ENCODE data around the gene CCNT1. TPM values are rescaled to one million over a fixed set of nuclear protein-coding genes. Genes with fewer than 3 reads are reported as not detected.

CCNT1 gene
- total and polyA plus RNA-seq, 2 of the 13 experiments (the other 11 are each of a cell fraction or from before 2014, with no cell fraction given): 18.0 to 28.2 TPM

DNA sequence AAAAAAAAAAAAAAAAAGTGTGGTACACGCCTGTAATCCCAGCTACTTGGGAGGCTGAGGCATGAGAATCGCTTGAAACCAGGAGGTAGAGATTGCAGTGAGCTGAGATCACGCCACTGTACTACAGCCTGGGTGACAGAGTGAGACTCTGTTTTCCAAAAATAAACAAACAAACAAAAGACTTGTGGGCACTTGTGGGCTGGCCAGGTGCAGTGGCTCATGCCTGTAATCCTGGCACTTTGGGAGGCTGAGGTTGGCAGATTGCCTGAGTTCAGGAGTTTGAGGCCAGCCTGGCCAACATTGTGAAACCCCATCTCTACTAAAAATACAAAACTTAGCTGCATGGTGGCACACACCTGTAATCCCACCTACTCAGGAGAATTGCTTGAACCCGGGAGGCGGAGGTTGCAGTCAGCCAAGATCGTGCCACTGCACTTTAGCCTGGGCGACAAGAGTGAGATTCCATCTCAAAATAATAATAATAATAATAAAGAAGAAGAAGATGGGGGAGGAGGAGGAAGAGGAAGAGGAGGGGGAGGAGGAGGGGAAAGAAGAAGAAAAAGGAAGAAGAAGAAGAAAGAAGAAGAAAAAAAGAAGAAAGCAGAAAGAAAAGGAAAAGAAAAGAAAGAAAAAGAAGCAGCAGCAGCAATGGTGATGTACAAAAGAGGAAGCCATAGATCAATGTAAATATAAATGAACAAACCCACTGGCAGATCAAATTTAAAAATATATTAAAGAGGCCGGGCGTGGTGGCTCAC lies 27.9 kb upstream of the CCNT1 start:
- Histone ChIP-seq H2AFZ (ENCODE audit: low read length) (no peak overlapping the region), H3K36me3 (replicated peaks in 1 of 2; ENCODE audit: control insufficient read depth in 1 of 2, insufficient read depth in 2 of 2, low read length in 2 of 2) (no peaks in the 10 kb centered on the region), H3K79me2 (ENCODE audit: insufficient read depth, low read length) (no peaks in the 10 kb centered on the region), H3K27ac (ENCODE audit: extremely low read length, insufficient read depth, low read length) (no peak overlapping the region), H3K4me2 (ENCODE audit: low read depth, low read length) (no peak overlapping the region), H3K4me1 (ENCODE audit: insufficient read depth, low read length) (no peaks in the 10 kb centered on the region), H3K9ac (ENCODE audit: insufficient read depth, low read depth, low read length) (no peak overlapping the region), H3K4me3 (replicated peaks in 1 of 3; ENCODE audit: insufficient read depth in 1 of 3, low read depth in 2 of 3, low read length in 3 of 3) (no peak overlapping the region), H3K9me3 (ENCODE audit: low read length) (no peaks in the 10 kb centered on the region), H4K20me1 (ENCODE audit: insufficient read depth, low read length) (no peaks in the 10 kb centered on the region), H3K27me3 (ENCODE audit: control insufficient read depth in 1 of 2, insufficient read depth in 2 of 2, low read length in 2 of 2) (no peaks in the 10 kb centered on the region; a peak in 2 of 5 replicates)
- BruUV-seq (replicated peaks): no TSS peak
- POLR2A ChIA-PET: no interaction called here
- FAIRE-seq (no peak), DNase-seq (ENCODE audit: low spot score) (no peak), ATAC-seq (no peak)
- intact Hi-C loops (cut with micrococcal nuclease; ENCODE audit: unreplicated experiment) (no loop called here), in situ Hi-C loops (cut with HindIII; ENCODE audit: extremely low pct_ligation_motif_present, low pct_unique_long_range_greater_than_20kb) (no loop called here)
- 52% methylated on average over 9 of the region's 9 CpGs for WGBS (ENCODE audit: low lambda C conversion rate)
- CTCF ChIA-PET (ENCODE audit: low intra/inter-chr PET ratio, low total read pairs): no interaction called here
- TF ChIP-seq TEAD3 (CRISPR knock-in tag; optimal IDR thresholded peaks at IDR 0.05; ENCODE audit: borderline replicate concordance): no peak
- no peak for TF ChIP-seq STAT5B (CRISPR knock-in tag; IDR thresholded peaks at IDR 0.05)
- TF ChIP-seq, protein P1, sequence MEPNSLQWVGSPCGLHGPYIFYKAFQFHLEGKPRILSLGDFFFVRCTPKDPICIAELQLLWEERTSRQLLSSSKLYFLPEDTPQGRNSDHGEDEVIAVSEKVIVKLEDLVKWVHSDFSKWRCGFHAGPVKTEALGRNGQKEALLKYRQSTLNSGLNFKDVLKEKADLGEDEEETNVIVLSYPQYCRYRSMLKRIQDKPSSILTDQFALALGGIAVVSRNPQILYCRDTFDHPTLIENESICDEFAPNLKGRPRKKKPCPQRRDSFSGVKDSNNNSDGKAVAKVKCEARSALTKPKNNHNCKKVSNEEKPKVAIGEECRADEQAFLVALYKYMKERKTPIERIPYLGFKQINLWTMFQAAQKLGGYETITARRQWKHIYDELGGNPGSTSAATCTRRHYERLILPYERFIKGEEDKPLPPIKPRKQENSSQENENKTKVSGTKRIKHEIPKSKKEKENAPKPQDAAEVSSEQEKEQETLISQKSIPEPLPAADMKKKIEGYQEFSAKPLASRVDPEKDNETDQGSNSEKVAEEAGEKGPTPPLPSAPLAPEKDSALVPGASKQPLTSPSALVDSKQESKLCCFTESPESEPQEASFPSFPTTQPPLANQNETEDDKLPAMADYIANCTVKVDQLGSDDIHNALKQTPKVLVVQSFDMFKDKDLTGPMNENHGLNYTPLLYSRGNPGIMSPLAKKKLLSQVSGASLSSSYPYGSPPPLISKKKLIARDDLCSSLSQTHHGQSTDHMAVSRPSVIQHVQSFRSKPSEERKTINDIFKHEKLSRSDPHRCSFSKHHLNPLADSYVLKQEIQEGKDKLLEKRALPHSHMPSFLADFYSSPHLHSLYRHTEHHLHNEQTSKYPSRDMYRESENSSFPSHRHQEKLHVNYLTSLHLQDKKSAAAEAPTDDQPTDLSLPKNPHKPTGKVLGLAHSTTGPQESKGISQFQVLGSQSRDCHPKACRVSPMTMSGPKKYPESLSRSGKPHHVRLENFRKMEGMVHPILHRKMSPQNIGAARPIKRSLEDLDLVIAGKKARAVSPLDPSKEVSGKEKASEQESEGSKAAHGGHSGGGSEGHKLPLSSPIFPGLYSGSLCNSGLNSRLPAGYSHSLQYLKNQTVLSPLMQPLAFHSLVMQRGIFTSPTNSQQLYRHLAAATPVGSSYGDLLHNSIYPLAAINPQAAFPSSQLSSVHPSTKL (CRISPR knock-in tag; IDR thresholded peaks at IDR 0.05): no peak
- TF ChIP-seq MEIS1 (CRISPR knock-in tag; IDR thresholded peaks at IDR 0.05; ENCODE audit: borderline replicate concordance): no peak
- no peak for TF ChIP-seq HOXA5 (CRISPR knock-in tag; IDR thresholded peaks at IDR 0.05)
- TF ChIP-seq, protein P2, sequence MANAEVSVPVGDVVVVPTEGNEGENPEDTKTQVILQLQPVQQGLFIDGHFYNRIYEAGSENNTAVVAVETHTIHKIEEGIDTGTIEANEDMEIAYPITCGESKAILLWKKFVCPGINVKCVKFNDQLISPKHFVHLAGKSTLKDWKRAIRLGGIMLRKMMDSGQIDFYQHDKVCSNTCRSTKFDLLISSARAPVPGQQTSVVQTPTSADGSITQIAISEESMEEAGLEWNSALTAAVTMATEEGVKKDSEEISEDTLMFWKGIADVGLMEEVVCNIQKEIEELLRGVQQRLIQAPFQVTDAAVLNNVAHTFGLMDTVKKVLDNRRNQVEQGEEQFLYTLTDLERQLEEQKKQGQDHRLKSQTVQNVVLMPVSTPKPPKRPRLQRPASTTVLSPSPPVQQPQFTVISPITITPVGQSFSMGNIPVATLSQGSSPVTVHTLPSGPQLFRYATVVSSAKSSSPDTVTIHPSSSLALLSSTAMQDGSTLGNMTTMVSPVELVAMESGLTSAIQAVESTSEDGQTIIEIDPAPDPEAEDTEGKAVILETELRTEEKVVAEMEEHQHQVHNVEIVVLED (CRISPR knock-in tag; IDR thresholded peaks at IDR 0.05; ENCODE audit: borderline replicate concordance): no peak
- no peak for TF ChIP-seq ZMYM4 (CRISPR knock-in tag; IDR thresholded peaks at IDR 0.05)
- TF ChIP-seq CEBPG (CRISPR knock-in tag; IDR thresholded peaks at IDR 0.05): no peak
- TF ChIP-seq SMARCC2 (IDR thresholded peaks at IDR 0.05): no peak
- TF ChIP-seq PCBP1 (IDR thresholded peaks at IDR 0.05; ENCODE audit: borderline replicate concordance, low read depth, low read length): no peak
- TF ChIP-seq, protein P3, sequence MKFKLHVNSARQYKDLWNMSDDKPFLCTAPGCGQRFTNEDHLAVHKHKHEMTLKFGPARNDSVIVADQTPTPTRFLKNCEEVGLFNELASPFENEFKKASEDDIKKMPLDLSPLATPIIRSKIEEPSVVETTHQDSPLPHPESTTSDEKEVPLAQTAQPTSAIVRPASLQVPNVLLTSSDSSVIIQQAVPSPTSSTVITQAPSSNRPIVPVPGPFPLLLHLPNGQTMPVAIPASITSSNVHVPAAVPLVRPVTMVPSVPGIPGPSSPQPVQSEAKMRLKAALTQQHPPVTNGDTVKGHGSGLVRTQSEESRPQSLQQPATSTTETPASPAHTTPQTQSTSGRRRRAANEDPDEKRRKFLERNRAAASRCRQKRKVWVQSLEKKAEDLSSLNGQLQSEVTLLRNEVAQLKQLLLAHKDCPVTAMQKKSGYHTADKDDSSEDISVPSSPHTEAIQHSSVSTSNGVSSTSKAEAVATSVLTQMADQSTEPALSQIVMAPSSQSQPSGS (CRISPR knock-in tag; IDR thresholded peaks at IDR 0.05): no peak
- no peak for TF ChIP-seq SNAI1 (CRISPR knock-in tag; IDR thresholded peaks at IDR 0.05; ENCODE audit: borderline replicate concordance)
- no peak for TF ChIP-seq ZFP1 (CRISPR knock-in tag; IDR thresholded peaks at IDR 0.05)
- no peak for TF ChIP-seq RAD51 (IDR thresholded peaks at IDR 0.05; ENCODE audit: borderline replicate concordance)
- TF ChIP-seq MAZ (IDR thresholded peaks at IDR 0.05; ENCODE audit: borderline replicate concordance, low read depth, low read length): no peak
- TF ChIP-seq MAZ (CRISPR knock-in tag; IDR thresholded peaks at IDR 0.05; ENCODE audit: low read depth): no peak
